Measurements from ENCODE around the gene SPTAN1. TPM values are rescaled to one million over a fixed set of nuclear protein-coding genes. Genes with fewer than 3 reads are reported as not detected.

Gene SPTAN1
- total and polyA plus RNA-seq, 2 experiments from 2014 or later, result 108 to 195 TPM

GRCh38 chr9:128523199-128523925 lies 29.0 kb upstream of the SPTAN1 start (continued):
- TF ChIP-seq ZNF331 (CRISPR knock-in tag; IDR thresholded peaks at IDR 0.05; ENCODE audit: low read depth) (no peak), ZNF462 (CRISPR knock-in tag; IDR thresholded peaks at IDR 0.05) (no peak)

- Mint-ChIP-seq H3K36me3 (ENCODE audit: low read depth) (peaks cover 15% of the 10 kb centered on the region), H3K4me3 (no peak overlapping the region), H3K27ac (no peak overlapping the region), H3K27me3 (ENCODE audit: insufficient read depth, low read depth, poor library complexity) (no peaks in the 10 kb centered on the region), H3K9me3 (no peaks in the 10 kb centered on the region), H3K4me1 (no peaks in the 10 kb centered on the region)
- Histone ChIP-seq H2AFZ (no peak overlapping the region), H3K27ac (ENCODE audit: low read depth) (no peak overlapping the region), H3K9me2 (ENCODE audit: insufficient read depth) (no peaks in the 10 kb centered on the region), H3K4me1 (ENCODE audit: insufficient read depth) (no peaks in the 10 kb centered on the region), H3K79me2 (replicated peaks; ENCODE audit: insufficient read depth) (no peaks in the 10 kb centered on the region), H3K27me3 (ENCODE audit: insufficient read depth) (no peaks in the 10 kb centered on the region), H3K36me3 (ENCODE audit: insufficient read depth) (peaks cover 19% of the 10 kb centered on the region; the same call in 1 of the 2 replicates), H3F3A (replicated peaks; ENCODE audit: low read depth) (0 out of 2 replicates have a peak, but pooled peaks cover 4% of the 10 kb centered on the region), H4K20me1 (replicated peaks; ENCODE audit: insufficient read depth) (no peaks in the 10 kb centered on the region), H3K4me3 (no peak overlapping the region), H3K4me2 (no peak overlapping the region)
- DNase-seq (ENCODE audit: low spot score), result no peak
- TF ChIP-seq ZNF331 (CRISPR knock-in tag; IDR thresholded peaks at IDR 0.05; ENCODE audit: low read depth), result no peak
- no peak for ATAC-seq
Observed at GRCh38 chr9:128526720-128527119, 25.7 kb upstream of the SPTAN1 start.
